ENCODE data around the gene SHKBP1. TPM values are rescaled to one million over a fixed set of nuclear protein-coding genes. Genes with fewer than 3 reads are reported as not detected.

SHKBP1 gene
- total RNA-seq, 1 experiment from 2014 or later, result 92.9 TPM

- Histone ChIP-seq H3K18ac (ENCODE audit: insufficient read length, low read depth, low read length) (no peak overlapping the region), H3K14ac (ENCODE audit: insufficient read depth, low read length) (no peak overlapping the region), H2AFZ (ENCODE audit: low read length) (no peak overlapping the region), H3K4me2 (ENCODE audit: insufficient read depth, insufficient read length, low read length) (no peak overlapping the region), H3K9ac (ENCODE audit: extremely low read depth, insufficient read length, low read length) (no peak overlapping the region), H2BK15ac (ENCODE audit: low read depth, low read length) (no peak overlapping the region), H4K91ac (ENCODE audit: insufficient read length, low read depth, low read length) (no peak overlapping the region), H2AK5ac (ENCODE audit: insufficient read length, low read length) (no peak overlapping the region), H2BK5ac (ENCODE audit: insufficient read length, low read length) (no peak overlapping the region), H3K79me1 (ENCODE audit: insufficient read depth, low read depth, low read length, poor library complexity, severe bottlenecking) (no peaks in the 10 kb centered on the region), H3K4me1 (ENCODE audit: insufficient read depth, low read length) (peaks cover 6% of the 10 kb centered on the region; the same call in 1 of the 2 replicates), H3K56ac (ENCODE audit: insufficient read length, low read depth, low read length) (no peak overlapping the region), H3T11ph (ENCODE audit: low read length) (no peak overlapping the region), H2BK20ac (ENCODE audit: low read depth, low read length, poor library complexity, severe bottlenecking) (no peak overlapping the region), H3K27me3 (ENCODE audit: insufficient read depth, low read length) (no peaks in the 10 kb centered on the region; the same call in 1 of the 2 replicates), H4K20me1 (ENCODE audit: control insufficient read depth, insufficient read depth, insufficient read length) (no peaks in the 10 kb centered on the region), H3K9me3 (ENCODE audit: control insufficient read depth, low read depth, low read length) (no peaks in the 10 kb centered on the region), H3K23me2 (ENCODE audit: insufficient read length, low read depth, low read length, poor library complexity, severe bottlenecking) (no peaks in the 10 kb centered on the region), H3K23ac (ENCODE audit: insufficient read length, low read depth, low read length) (no peak overlapping the region), H3K4ac (ENCODE audit: low read depth, low read length) (no peak overlapping the region), H4K8ac (replicated peaks; ENCODE audit: insufficient read length, low read depth, low read length) (no peak overlapping the region), H2BK12ac (ENCODE audit: insufficient read length, low read depth, low read length) (no peak overlapping the region), H3K79me2 (ENCODE audit: insufficient read depth, low read length) (no peaks in the 10 kb centered on the region), H3K27ac (ENCODE audit: insufficient read length, low read depth, low read length) (no peak overlapping the region), H2BK120ac (ENCODE audit: low read depth, low read length, poor library complexity, severe bottlenecking) (no peak overlapping the region), H4K5ac (ENCODE audit: insufficient read length, low read depth, low read length) (no peak overlapping the region)
- Mint-ChIP-seq H3K4me1 (peaks cover 35 to 39% of the 10 kb centered on the region in 2 experiments), H3K9me3 (peaks cover 0 to 3% of the 10 kb centered on the region in 2 experiments; a peak in 2 of 5 replicates), H3K27me3 (ENCODE audit: low read depth) (peaks cover 15% of the 10 kb centered on the region), H3K27ac (no peak overlapping the region), H3K4me3 (no peak overlapping the region), H3K36me3 (ENCODE audit: insufficient read depth in 1 of 3, low read depth in 3 of 3) (peaks cover 20 to 48% (median 41%) of the 10 kb centered on the region in 3 experiments; a peak in 6 of 7 replicates)
- no peak for DNase-seq
- no CpG with 5 or more reads among the region's 42 CpGs for WGBS (ENCODE audit: extremely low coverage, insufficient read length, low lambda C conversion rate)
- no peak for TF ChIP-seq CTCF (conservative IDR thresholded peaks at IDR 0.05)
Measured at GRCh38 chr19:40629346-40629745, 52.7 kb downstream of the SHKBP1 start.
